GM15510 (cell line): ENCODE results near the gene OR10A4.

Source experiments
- POLR2A ChIP-seq: IDR thresholded peaks from 3 replicates; pipeline ENCODE4 v1.6.1; 2011; ENCODE audit warnings: borderline replicate concordance; ENCODE audit not compliant: insufficient read length; ENCODE audit errors: extremely low read depth

Gene OR10A4

GRCh38 chr11:6888830-6889229 is 12.4 kb downstream of the OR10A4 start:
- TF ChIP-seq POLR2A: no peak

- TF ChIP-seq POLR2A: no peak
These were observed 13.4 kb downstream of the OR10A4 start for GRCh38 chr11:6889835-6890234.

- TF ChIP-seq POLR2A: no peak
These were observed 16.0 kb downstream of the OR10A4 start, which contains the start of gene OR2D2 for GRCh38 chr11:6892400-6892799. Gene OR2D2, minus strand, starts transcription at chr11:6892500. Its CDS starts 0 bp downstream, at chr11:6892500.

GRCh38 chr11:6894097-6894496 is 17.7 kb downstream of the OR10A4 start:
- no peak for TF ChIP-seq POLR2A

GRCh38 chr11:6895010-6895409 is 18.6 kb downstream of the OR10A4 start:
- TF ChIP-seq POLR2A: no peak

GRCh38 chr11:6898911-6899310 is 22.5 kb downstream of the OR10A4 start:
- no peak for TF ChIP-seq POLR2A

- no peak for TF ChIP-seq POLR2A
These were observed 24.0 kb downstream of the OR10A4 start for GRCh38 chr11:6900327-6900999.

- no peak for TF ChIP-seq POLR2A
These were observed 35.0 kb downstream of the OR10A4 start for GRCh38 chr11:6911378-6911777.

- no peak for TF ChIP-seq POLR2A
These were observed 35.5 kb downstream of the OR10A4 start for GRCh38 chr11:6911948-6912347.

- TF ChIP-seq POLR2A: no peak
These were observed 43.3 kb downstream of the OR10A4 start for GRCh38 chr11:6919698-6920097.

GRCh38 chr11:6920702-6921101 is 44.3 kb downstream of the OR10A4 start, which contains the start of gene OR2D3:
Gene OR2D3, plus strand, starts transcription at chr11:6921002. Its CDS starts 0 bp downstream, at chr11:6921002.
- no peak for TF ChIP-seq POLR2A

GRCh38 chr11:6925007-6925577 is 48.7 kb downstream of the OR10A4 start:
- TF ChIP-seq POLR2A: no peak

- TF ChIP-seq POLR2A: no peak
These were observed 49.3 kb downstream of the OR10A4 start for GRCh38 chr11:6925636-6926207.

- peak; percentile 50 for TF ChIP-seq POLR2A
These were observed 50.0 kb downstream of the OR10A4 start, which contains the start of gene ZNF215 for GRCh38 chr11:6926208-6927029. Gene ZNF215, plus strand, starts transcription at chr11:6926426. Its CDS starts 5,847 bp downstream, at chr11:6932273.
